Kidney epithelial cell (primary cell): ENCODE measurements around the gene UNC13A. TPM values are rescaled to one million over a fixed set of nuclear protein-coding genes. Genes with fewer than 3 reads are reported as not detected.

Experiments
- DNase-seq: peaks from one replicate; pipeline ENCODE4 v3.0.0-alpha.2; 2010; ENCODE audit warnings: low read depth
- H3K27me3 ChIP-seq: 2 replicates; pipeline ENCODE4 v1.6.0; 2011; ENCODE audit warnings: low read length; ENCODE audit not compliant: control insufficient read depth, insufficient read depth
- H3K36me3 ChIP-seq: 2 replicates; pipeline ENCODE4 v1.5.1; 2011; ENCODE audit warnings: low read length; ENCODE audit not compliant: control insufficient read depth, insufficient read depth
- H3K4me3 ChIP-seq: 2 replicates; pipeline ENCODE4 v1.5.1; 2011; ENCODE audit warnings: low read depth, mild to moderate bottlenecking, control low read depth, low read length
- CTCF ChIP-seq: IDR thresholded peaks from 2 replicates; pipeline ENCODE4 v1.5.1; 2011; ENCODE audit warnings: mild to moderate bottlenecking, moderate library complexity, low read length, control low read depth, inconsistent platforms; ENCODE audit not compliant: insufficient read depth, poor library complexity, severe bottlenecking
- total RNA-seq: library from RNA; depleted of rRNA; stranded (reverse); fragments of >200 nt; gene quantifications from 2 replicates; pipeline ENCODE4 v1.2.3, GENCODE V29; 2015

The UNC13A gene
- total RNA-seq, 1 donor from 2014 or later = 2.0 TPM

DNA sequence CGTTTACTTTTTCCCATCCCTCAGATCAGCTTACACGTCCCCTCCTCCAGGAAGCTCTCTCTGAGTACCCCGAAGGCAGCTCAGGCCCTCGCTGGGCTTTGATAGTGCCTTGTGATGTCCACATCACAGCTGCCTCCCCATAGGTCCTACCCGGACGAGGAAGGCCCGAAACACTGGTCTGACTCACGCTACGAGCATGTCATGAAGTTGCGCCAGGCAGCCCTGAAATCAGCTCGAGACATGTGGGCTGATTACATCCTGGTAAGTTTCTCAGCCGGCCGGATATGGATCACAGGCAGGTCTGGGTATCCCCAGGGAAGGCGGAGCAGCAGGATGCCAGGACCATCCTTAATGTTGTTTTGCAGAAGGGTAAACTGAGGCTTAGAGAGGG, 128.0 kb downstream of the UNC13A start:
- no peak for DNase-seq

GRCh38 chr19:17557466-17557865, 130.7 kb downstream of the UNC13A start:
- no peaks in the 10 kb centered on the region for H3K27me3 ChIP-seq
- DNase-seq = no peak
- peaks cover 2% of the 10 kb centered on the region for H3K36me3 ChIP-seq
- H3K4me3 ChIP-seq = no peak overlapping the region
- no peak for TF ChIP-seq CTCF

More for the DNA sequence above, 128.0 kb downstream of the UNC13A start:
- Histone ChIP-seq H3K4me3 (no peak overlapping the region), H3K27me3 (no peaks in the 10 kb centered on the region), H3K36me3 (peaks cover 2% of the 10 kb centered on the region)
- no peak for TF ChIP-seq CTCF

GRCh38 chr19:17556995-17557394, 131.2 kb downstream of the UNC13A start:
- H3K4me3 ChIP-seq = no peak overlapping the region

GRCh38 chr19:17555929-17556813, 132.0 kb downstream of the UNC13A start:
- no peak for DNase-seq
- TF ChIP-seq CTCF = peak; percentile 13
- H3K4me3 ChIP-seq = peak overlapping the region; percentile 96
- peaks cover 2% of the 10 kb centered on the region for H3K36me3 ChIP-seq
- no peaks in the 10 kb centered on the region for H3K27me3 ChIP-seq

More at GRCh38 chr19:17556995-17557394, 131.2 kb downstream of the UNC13A start:
- peaks cover 2% of the 10 kb centered on the region for H3K36me3 ChIP-seq
- H3K27me3 ChIP-seq = no peaks in the 10 kb centered on the region
- no peak for DNase-seq
- TF ChIP-seq CTCF = no peak

- Histone ChIP-seq H3K27me3 (no peaks in the 10 kb centered on the region), H3K4me3 (peak within 1 kb of the TSS; percentile 96), H3K36me3 (peaks cover 2% of the 10 kb centered on the region)
- no peak for TF ChIP-seq CTCF
- DNase-seq = peak; percentile 81
Measured at GRCh38 chr19:17555480-17555928, 132.7 kb downstream of the UNC13A start, which contains the start of gene COLGALT1. COLGALT1 (plus strand) TSS chr19:17555649; CDS start chr19:17555714, 65 bp downstream.
